GM19023 (cell line): ENCODE results near the gene ADAM10.

Experiments used
- ATAC-seq: cut with Tn5 transposase; IDR thresholded peaks from one replicate; pipeline ENCODE4 v1.9.1; 2021; ENCODE audit warnings: mild to moderate bottlenecking, moderate library complexity; ENCODE audit not compliant: unreplicated experiment

The ADAM10 gene

GRCh38 chr15:58716027-58716426, 33.5 kb downstream of the ADAM10 start:
- ATAC-seq: no peak

- ATAC-seq: no peak
These were observed 34.1 kb downstream of the ADAM10 start for GRCh38 chr15:58715266-58715917.

- no peak for ATAC-seq
These were observed 38.8 kb downstream of the ADAM10 start for GRCh38 chr15:58710701-58711100.

- no peak for ATAC-seq
These were observed 42.1 kb downstream of the ADAM10 start for GRCh38 chr15:58707397-58707796.

- no peak for ATAC-seq
These were observed 44.4 kb downstream of the ADAM10 start for GRCh38 chr15:58705105-58705504.

- no peak for ATAC-seq
These were observed 45.2 kb downstream of the ADAM10 start for GRCh38 chr15:58704155-58704865.

GRCh38 chr15:58703610-58704009, 45.9 kb downstream of the ADAM10 start:
- no peak for ATAC-seq

- no peak for ATAC-seq
These were observed 47.3 kb downstream of the ADAM10 start for GRCh38 chr15:58702233-58702632.

- no peak for ATAC-seq
These were observed 48.1 kb downstream of the ADAM10 start for GRCh38 chr15:58701376-58701775.

GRCh38 chr15:58699769-58700168, 49.7 kb downstream of the ADAM10 start:
- ATAC-seq: no peak

- no peak for ATAC-seq
These were observed 50.4 kb downstream of the ADAM10 start for GRCh38 chr15:58698887-58699641.

GRCh38 chr15:58697220-58697619, 52.3 kb downstream of the ADAM10 start:
- ATAC-seq: no peak

GRCh38 chr15:58696738-58697137, 52.8 kb downstream of the ADAM10 start:
- no peak for ATAC-seq

- no peak for ATAC-seq
These were observed 54.7 kb downstream of the ADAM10 start for GRCh38 chr15:58694641-58695398.

- no peak for ATAC-seq
These were observed 58.8 kb downstream of the ADAM10 start for GRCh38 chr15:58690703-58691102.

GRCh38 chr15:58689646-58690045, 59.9 kb downstream of the ADAM10 start:
- ATAC-seq: no peak

GRCh38 chr15:58686286-58686685, 63.2 kb downstream of the ADAM10 start:
- ATAC-seq: no peak

- ATAC-seq: no peak
These were observed 64.8 kb downstream of the ADAM10 start for GRCh38 chr15:58684751-58685150.

- no peak for ATAC-seq
These were observed 65.3 kb downstream of the ADAM10 start for GRCh38 chr15:58684036-58684710.

- no peak for ATAC-seq
These were observed 67.3 kb downstream of the ADAM10 start for GRCh38 chr15:58682234-58682633.

GRCh38 chr15:58678683-58679082, 70.8 kb downstream of the ADAM10 start:
- ATAC-seq: no peak
